Measurements from ENCODE around the gene WNT2.

Gene WNT2

DNA sequence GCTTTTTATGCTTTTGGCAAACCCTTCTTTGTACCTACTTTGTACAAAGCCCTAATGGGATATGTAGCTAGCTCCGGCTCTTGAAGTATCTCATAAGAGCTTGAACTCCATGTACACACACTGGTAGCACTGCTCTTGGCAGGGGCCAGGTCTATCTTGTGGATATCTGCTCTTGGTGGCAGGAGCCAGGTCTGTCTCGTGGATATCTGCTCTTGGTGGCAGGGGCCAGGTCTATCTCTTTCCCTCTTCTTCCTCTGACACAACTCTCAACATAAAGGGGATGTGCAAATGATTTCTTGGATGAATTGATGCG lies 91.9 kb downstream of the WNT2 start:
- no peak overlapping the region for H3K4me3 ChIP-seq (ENCODE audit: low read depth in 1 of 2, low read length in 2 of 2)
- H3K4me1 ChIP-seq (ENCODE audit: control insufficient read depth in 1 of 2, insufficient read depth in 2 of 2, low read length in 2 of 2) = no peaks in the 10 kb centered on the region
- H3K36me3 ChIP-seq (ENCODE audit: control insufficient read depth in 1 of 2, insufficient read depth in 2 of 2, low read length in 2 of 2) = no peaks in the 10 kb centered on the region
- H3K9me3 ChIP-seq (ENCODE audit: control insufficient read depth in 1 of 2, low read length in 2 of 2) = no peaks in the 10 kb centered on the region
- H3K27ac ChIP-seq (ENCODE audit: low read length) = no peak overlapping the region
- no peaks in the 10 kb centered on the region for H3K27me3 ChIP-seq (ENCODE audit: low read depth, low read length)

DNA sequence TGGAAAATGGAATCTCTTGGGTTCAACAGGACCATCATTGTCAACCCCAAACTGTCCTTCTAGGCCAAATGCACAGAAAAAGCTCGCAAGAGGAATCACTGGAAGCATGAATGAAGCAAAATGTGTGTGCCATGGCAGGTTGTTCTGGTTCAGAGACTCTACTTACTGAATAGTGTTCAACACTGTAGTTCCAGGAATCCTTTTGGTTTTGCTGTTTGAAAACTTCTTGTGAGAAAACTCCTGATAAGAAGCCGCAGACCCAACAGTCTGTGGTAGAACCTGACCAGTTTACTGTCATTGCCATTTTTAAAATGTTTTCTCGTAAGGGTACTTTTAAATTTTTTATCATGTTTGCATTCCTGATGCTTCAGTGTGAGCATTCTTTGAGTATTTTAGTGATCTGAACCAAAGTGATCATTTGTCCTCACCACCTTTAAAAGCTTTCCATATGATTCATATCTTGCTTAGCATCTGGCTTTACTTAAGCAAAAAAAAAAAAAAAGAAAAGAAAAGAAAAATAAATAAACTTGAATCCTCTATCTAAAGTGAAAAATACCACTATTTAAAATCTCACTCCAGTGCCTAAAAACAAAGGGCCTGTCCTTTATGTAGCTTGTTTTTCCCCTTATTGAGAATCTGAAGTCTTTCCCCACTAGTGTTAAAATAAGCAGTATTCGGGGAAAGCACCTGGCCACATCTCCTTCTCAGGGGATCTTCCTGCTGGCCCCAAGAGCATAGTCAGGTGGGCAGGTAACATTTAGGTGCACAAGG lies 92.4 kb downstream of the WNT2 start:
- Histone ChIP-seq H3K36me3 (ENCODE audit: control insufficient read depth in 1 of 2, insufficient read depth in 2 of 2, low read length in 2 of 2) (no peaks in the 10 kb centered on the region), H3K27ac (ENCODE audit: low read length) (no peak overlapping the region), H3K27me3 (ENCODE audit: low read depth, low read length) (no peaks in the 10 kb centered on the region), H3K4me3 (ENCODE audit: low read depth in 1 of 2, low read length in 2 of 2) (no peak overlapping the region), H3K9me3 (ENCODE audit: control insufficient read depth in 1 of 2, low read length in 2 of 2) (no peaks in the 10 kb centered on the region), H3K4me1 (ENCODE audit: control insufficient read depth in 1 of 2, insufficient read depth in 2 of 2, low read length in 2 of 2) (no peaks in the 10 kb centered on the region)

DNA sequence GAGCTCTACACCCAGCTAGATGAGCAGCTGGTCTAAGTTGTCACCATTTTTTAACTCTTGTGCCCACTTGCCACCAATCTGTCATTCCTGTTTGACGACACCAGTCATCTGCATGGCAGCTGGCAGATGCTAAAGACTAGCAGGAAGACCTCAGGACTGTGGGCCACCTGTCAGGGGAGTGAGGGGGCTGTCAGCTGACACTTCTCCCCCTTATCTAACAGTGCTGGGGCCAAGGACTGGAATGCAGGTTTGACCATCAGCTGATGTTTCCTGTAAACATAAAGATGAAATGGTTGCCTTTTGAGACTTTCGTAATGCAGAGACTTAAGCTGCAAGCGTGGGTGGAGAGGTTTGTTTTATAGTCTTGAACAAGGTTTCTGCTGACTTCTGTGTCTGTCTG lies 93.5 kb downstream of the WNT2 start:
- H3K27ac ChIP-seq (ENCODE audit: low read length) = no peak overlapping the region
- H3K4me3 ChIP-seq (ENCODE audit: low read depth in 1 of 2, low read length in 2 of 2) = no peak overlapping the region
- no peaks in the 10 kb centered on the region for H3K9me3 ChIP-seq (ENCODE audit: control insufficient read depth in 1 of 2, low read length in 2 of 2)
- no peaks in the 10 kb centered on the region for H3K36me3 ChIP-seq (ENCODE audit: control insufficient read depth in 1 of 2, insufficient read depth in 2 of 2, low read length in 2 of 2)
- no peaks in the 10 kb centered on the region for H3K27me3 ChIP-seq (ENCODE audit: low read depth, low read length)
- H3K4me1 ChIP-seq (ENCODE audit: control insufficient read depth in 1 of 2, insufficient read depth in 2 of 2, low read length in 2 of 2) = no peaks in the 10 kb centered on the region

GRCh38 chr7:117227091-117227490 lies 95.8 kb downstream of the WNT2 start:
- H3K27me3 ChIP-seq (ENCODE audit: low read depth, low read length) = no peaks in the 10 kb centered on the region

GRCh38 chr7:117225536-117225935 lies 97.3 kb downstream of the WNT2 start:
- Histone ChIP-seq H3K27ac (ENCODE audit: low read length) (no peak overlapping the region), H3K27me3 (ENCODE audit: low read depth, low read length) (no peaks in the 10 kb centered on the region), H3K9me3 (ENCODE audit: control insufficient read depth in 1 of 2, low read length in 2 of 2) (no peaks in the 10 kb centered on the region), H3K4me3 (ENCODE audit: low read depth in 1 of 2, low read length in 2 of 2) (no peak overlapping the region), H3K4me1 (ENCODE audit: control insufficient read depth in 1 of 2, insufficient read depth in 2 of 2, low read length in 2 of 2) (no peaks in the 10 kb centered on the region), H3K36me3 (ENCODE audit: control insufficient read depth in 1 of 2, insufficient read depth in 2 of 2, low read length in 2 of 2) (peaks cover 7 to 24% of the 10 kb centered on the region in 2 donors)

More at GRCh38 chr7:117227091-117227490, 95.8 kb downstream of the WNT2 start:
- H3K36me3 ChIP-seq (ENCODE audit: control insufficient read depth in 1 of 2, insufficient read depth in 2 of 2, low read length in 2 of 2) = peaks cover 0 to 13% of the 10 kb centered on the region in 2 donors
- H3K4me1 ChIP-seq (ENCODE audit: control insufficient read depth in 1 of 2, insufficient read depth in 2 of 2, low read length in 2 of 2) = no peaks in the 10 kb centered on the region
- no peak overlapping the region for H3K27ac ChIP-seq (ENCODE audit: low read length)
- H3K9me3 ChIP-seq (ENCODE audit: control insufficient read depth in 1 of 2, low read length in 2 of 2) = no peaks in the 10 kb centered on the region
- H3K4me3 ChIP-seq (ENCODE audit: low read depth in 1 of 2, low read length in 2 of 2) = no peak overlapping the region
